K562 (cell line): Measurements from ENCODE around the gene ARHGAP42. TPM values are rescaled to one million over a fixed set of nuclear protein-coding genes. Genes with fewer than 3 reads are reported as not detected.

Source experiments
- ATAC-seq: fragments of 200-7000 bp; cut with Tn5 transposase; 3 replicates; pipeline ENCODE4 v1.9.1; 2020; ENCODE audit warnings: moderate library complexity
- BruUV-seq: library from RNA; stranded (reverse); fragments of 400-500 nt; replicated peaks from 2 replicates; lab custom pipeline; 2021; lab: Mats Ljungman, UMichigan
- CTCF ChIA-PET: fragments of 300-600 bp; formaldehyde crosslinking; extraction: SDS; loops from one replicate; lab custom pipeline; 2021; ENCODE audit warnings: low intra/inter-chr PET ratio; lab: Yijun Ruan, JAX
- POLR2A ChIA-PET: fragments of 300-600, 350-650 bp; sonication (Branson Sonifier 250); formaldehyde crosslinking; extraction: SDS; loops from one replicate; lab custom pipeline; 2021; ENCODE audit warnings: antibody characterized with exemption, inconsistent platforms; lab: Yijun Ruan, JAX
- DNase-seq, 4 experiments: peaks; one replicate each; pipeline versions ENCODE4 v3.0.0 to v3.0.0-alpha.2; 2011 to 2018; ENCODE audit warnings: low spot score in 3 of 4, mixed read lengths in 3 of 4; ENCODE audit errors: extremely low read depth in 1 of 4
- FAIRE-seq: peaks from 2 replicates; lab custom pipeline; 2011; peaks lifted over from hg19 to GRCh38; lab: Jason Lieb, UNC
- H2AFZ ChIP-seq: 2 replicates; pipeline ENCODE4 v1.6.0; 2011; ENCODE audit warnings: low read depth, low read length, control low read depth, inconsistent platforms
- H3K27ac ChIP-seq: fragments of 200-600 bp; 3 replicates; pipeline ENCODE4 v1.8.0; 2011; ENCODE audit warnings: low read depth, mild to moderate bottlenecking, control low read depth, inconsistent platforms, low read length, moderate library complexity, mixed read lengths; ENCODE audit errors: extremely low read depth
- H3K27me3 ChIP-seq, 2 experiments: fragments of 300-600 bp in 1 of 2; 2 replicates in 1 of 2; 3 replicates in 1 of 2; pipeline versions ENCODE4 v1.6.0 to v1.8.0; 2011; ENCODE audit warnings: inconsistent platforms in 2 of 2, low read length in 2 of 2, mild to moderate bottlenecking in 1 of 2, mixed read lengths in 1 of 2, moderate library complexity in 1 of 2; ENCODE audit not compliant: control insufficient read depth in 2 of 2, insufficient read depth in 2 of 2
- H3K36me3 ChIP-seq: fragments of 300-600 bp; 3 replicates; pipeline ENCODE4 v1.8.0; 2011; ENCODE audit warnings: mild to moderate bottlenecking, low read length, inconsistent platforms; ENCODE audit not compliant: control insufficient read depth, insufficient read depth
- H3K4me1 ChIP-seq, 2 experiments: fragments of 200-600 bp in 1 of 2; replicated peaks in 1 of 2; 2 replicates in 1 of 2; 3 replicates in 1 of 2; pipeline versions ENCODE4 v1.5.1 to v1.8.0; 2011; ENCODE audit warnings: inconsistent platforms in 2 of 2, low read length in 2 of 2, mild to moderate bottlenecking in 1 of 2, mixed read lengths in 1 of 2, moderate library complexity in 1 of 2; ENCODE audit not compliant: control insufficient read depth in 2 of 2, insufficient read depth in 2 of 2
- H3K4me2 ChIP-seq: 2 replicates; pipeline ENCODE4 v1.6.1; 2011; ENCODE audit warnings: low read length, control low read depth, inconsistent platforms, mixed read lengths; ENCODE audit not compliant: insufficient read depth
- H3K4me3 ChIP-seq: fragments of 200-600 bp; sonication (generic), shearing (Covaris generic); 2 replicates; pipeline ENCODE4 v1.5.1; 2016; ENCODE audit warnings: control low read depth, inconsistent platforms
- H3K79me2 ChIP-seq: fragments of 200-600 bp; 3 replicates; pipeline ENCODE4 v1.8.0; 2011; ENCODE audit warnings: low read length, inconsistent platforms; ENCODE audit not compliant: control insufficient read depth, insufficient read depth
- H3K9ac ChIP-seq, 2 experiments: 2 replicates each; pipeline versions ENCODE4 v1.6.0 to v1.6.1; 2011; ENCODE audit warnings: low read depth in 2 of 2, low read length in 2 of 2, control low read depth in 1 of 2, inconsistent platforms in 1 of 2, mild to moderate bottlenecking in 1 of 2, mixed read lengths in 1 of 2; ENCODE audit not compliant: insufficient read depth in 1 of 2
- H3K9me1 ChIP-seq: one replicate; pipeline ENCODE4 v1.6.0; 2011; ENCODE audit warnings: inconsistent platforms, mild to moderate bottlenecking, low read length, moderate library complexity; ENCODE audit not compliant: control insufficient read depth, insufficient read depth
- H3K9me3 ChIP-seq: replicated peaks from 2 replicates; pipeline ENCODE4 v1.5.1; 2011; ENCODE audit warnings: low read depth, low read length, inconsistent platforms; ENCODE audit not compliant: control insufficient read depth, insufficient read depth
- H4K20me1 ChIP-seq: replicated peaks from 2 replicates; pipeline ENCODE4 v1.6.1; 2011; ENCODE audit warnings: low read length, inconsistent platforms, mixed read lengths; ENCODE audit not compliant: control insufficient read depth, insufficient read depth
- CBFA2T3 ChIP-seq: fragments of 450-650 bp; IDR thresholded peaks from 2 replicates; pipeline ENCODE4 v1.6.1; 2017
- CBX1 ChIP-seq: sonication (generic); IDR thresholded peaks from 2 replicates; pipeline ENCODE4 v1.6.1; 2016; ENCODE audit warnings: antibody characterized with exemption, low read depth, mild to moderate bottlenecking
- DPF2 ChIP-seq: fragments of 450-650 bp; IDR thresholded peaks from 2 replicates; pipeline ENCODE4 v1.6.1; 2016
- PYGO2 ChIP-seq: fragments of 450-650 bp; IDR thresholded peaks from 2 replicates; pipeline ENCODE4 v1.6.1; 2016; ENCODE audit warnings: mild to moderate bottlenecking, missing genetic modification characterization, moderate library complexity, missing compliant biosample characterization
- SMAD3 ChIP-seq: fragments of 450-650 bp; formaldehyde crosslinking; conservative IDR thresholded peaks from 2 replicates; pipeline ENCODE4 v1.4.0; 2020; ENCODE audit warnings: mild to moderate bottlenecking
- USF2 ChIP-seq: sonication (generic); formaldehyde crosslinking; IDR thresholded peaks from 2 replicates; pipeline ENCODE4 v1.5.0; 2020; ENCODE audit warnings: missing genetic modification reagents
- WGBS: fragments of 100-300 bp; shearing (Covaris generic); methylation state at CpG from one replicate; pipeline ENCODE4 v1.1.6; 2016; ENCODE audit warnings: low coverage, mixed read lengths; ENCODE audit not compliant: insufficient coverage; ENCODE audit errors: missing lambda C conversion rate; 5-methylcytosine and 5-hydroxymethylcytosine counted together
- in situ Hi-C: fragments of 300-500 bp; cut with MboI; formaldehyde crosslinking; loops from 4 replicates; pipeline ENCODE4 v1.15.0; 2018; ENCODE audit warnings: inconsistent platforms, mixed read lengths
- intact Hi-C: fragments of 100-400 bp; cut with micrococcal nuclease; formaldehyde crosslinking; loops from 2 replicates; pipeline ENCODE4 v1.14.2; 2022
- polyA plus RNA-seq, 8 experiments: library from polyadenylated mRNA; depleted of rRNA in 4 of 8; stranded (reverse) in 5 of 8; unstranded in 3 of 8; fragments of >200 nt; fragmentation: Nextera tagmentation in 2 of 8; fragmentation: Illumina TruSeq in 1 of 8; extraction: Ambion mirVana in 2 of 8; extraction: Trizol in 1 of 8; gene quantifications; 2 replicates each; pipeline versions ENCODE4 v1.2.1 to v1.2.3, GENCODE V29; 2011 to 2014; ENCODE audit warnings: inconsistent platforms in 1 of 8, missing spikeins in 1 of 8
- total RNA-seq, 7 experiments: library from RNA; depleted of rRNA in 6 of 7; stranded (reverse); fragments of >200 nt in 6 of 7; fragmentation: Illumina TruSeq in 2 of 7; extraction: Trizol in 2 of 7; gene quantifications; 2 replicates each; pipeline versions ENCODE4 v1.2.1 to v1.2.3, GENCODE V29; 2011 to 2021; ENCODE audit warnings: low replicate concordance in 1 of 7

Gene ARHGAP42
- total and polyA plus RNA-seq, 9 of the 15 experiments (the other 6 are each of a cell fraction or from before 2014, with no cell fraction given), result 0.95 to 6.1 (median 2.4) TPM

GRCh38 chr11:100851584-100852152, 164.6 kb downstream of the ARHGAP42 start:
- Histone ChIP-seq H3K4me3 (no peak overlapping the region), H3K9me1 (no peaks in the 10 kb centered on the region), H3K27ac (no peak overlapping the region)
- no peak for ATAC-seq
- TF ChIP-seq USF2, result no peak
- TF ChIP-seq SMAD3 (CRISPR knock-in tag), result no peak
- no peak for TF ChIP-seq CBX1
- no peak for TF ChIP-seq PYGO2 (tag)
- TF ChIP-seq DPF2, result no peak
- TF ChIP-seq CBFA2T3, result no peak
- TF ChIP-seq, all 486 proteins: peak for 0
- no peak for FAIRE-seq
- no TSS peak for BruUV-seq
- Histone ChIP-seq H3K36me3 (no peaks in the 10 kb centered on the region), H3K27me3 (no peaks in the 10 kb centered on the region), H4K20me1 (no peaks in the 10 kb centered on the region), H3K4me2 (no peak overlapping the region), H3K4me1 (no peaks in the 10 kb centered on the region), H3K9ac (no peak overlapping the region), H3K79me2 (no peaks in the 10 kb centered on the region), H3K9me3 (no peaks in the 10 kb centered on the region), H2AFZ (no peak overlapping the region)
- in situ Hi-C loops (no loop called here), intact Hi-C loops (no loop called here)
- POLR2A ChIA-PET, result interaction anchor here (0.6 kb wide), 1 partner anchor 146 kb away, joined by 3 read pairs; no protein-coding TSS in a partner anchor
- WGBS, result 43% methylated on average over 5 of the region's 5 CpGs
- no peak for DNase-seq
- CTCF ChIA-PET, result no interaction called here
